K562 (cell line): ENCODE results near the gene ATAD5. TPM values are rescaled to one million over a fixed set of nuclear protein-coding genes. Genes with fewer than 3 reads are reported as not detected.

Experiments
- ARID4B ChIP-seq: sonication (generic); formaldehyde crosslinking; IDR thresholded peaks from 2 replicates; pipeline ENCODE4 v1.8.0; 2022; ENCODE audit warnings: mild to moderate bottlenecking, missing genetic modification reagents
- CCAR2 ChIP-seq: fragments of 200-400 bp; formaldehyde crosslinking; IDR thresholded peaks from 2 replicates; pipeline ENCODE4 v1.6.1; 2017; ENCODE audit warnings: mild to moderate bottlenecking, low read depth, low read length
- E2F8 ChIP-seq: fragments of 450-650 bp; IDR thresholded peaks from 2 replicates; pipeline ENCODE4 v1.7.1; 2018; ENCODE audit warnings: mild to moderate bottlenecking, low read depth; ENCODE audit not compliant: partially characterized antibody
- EP300 ChIP-seq: IDR thresholded peaks from 2 replicates; pipeline ENCODE4 v1.6.1; 2012; ENCODE audit warnings: low read length, improper control_type of control experiment
- KAT8 ChIP-seq: fragments of 450-650 bp; IDR thresholded peaks from 2 replicates; pipeline ENCODE4 v1.6.1; 2016; ENCODE audit warnings: low read depth, mild to moderate bottlenecking
- KLF16 ChIP-seq: IDR thresholded peaks from 2 replicates; pipeline ENCODE4 v1.6.1; 2016; ENCODE audit warnings: antibody characterized with exemption
- MECOM ChIP-seq: fragments of 250-450 bp; sonication (Bioruptor Pico); IDR thresholded peaks from 2 replicates; pipeline ENCODE4 v1.8.0; 2022; ENCODE audit warnings: inconsistent platforms
- MNT ChIP-seq, 2 experiments: fragments of 450-650 bp; conservative IDR thresholded peaks; 2 replicates each; pipeline ENCODE4 v1.6.1; 2017; ENCODE audit warnings: mild to moderate bottlenecking in 2 of 2, moderate library complexity in 2 of 2
- NFIX ChIP-seq: fragments of 250-450 bp; sonication (Bioruptor Pico); IDR thresholded peaks from 2 replicates; pipeline ENCODE4 v1.4.0; 2020; ENCODE audit warnings: low read depth, mild to moderate bottlenecking, moderate library complexity
- NUFIP1 ChIP-seq: fragments of 450-650 bp; IDR thresholded peaks from 2 replicates; pipeline ENCODE4 v1.6.1; 2018; ENCODE audit not compliant: partially characterized antibody
- SLC30A9 ChIP-seq: fragments of 250-450 bp; sonication (Bioruptor Pico); IDR thresholded peaks from 2 replicates; pipeline ENCODE4 v1.8.0; 2022; ENCODE audit warnings: mild to moderate bottlenecking, moderate library complexity
- ZNF134 ChIP-seq: fragments of 250-450 bp; sonication (Bioruptor Pico); conservative IDR thresholded peaks from 2 replicates; pipeline ENCODE4 v1.4.0; 2020
- ZNF324 ChIP-seq: fragments of 250-450 bp; sonication (Bioruptor Pico); IDR thresholded peaks from 2 replicates; pipeline ENCODE4 v1.4.0; 2020; ENCODE audit warnings: mild to moderate bottlenecking
- ZNF586 ChIP-seq: fragments of 450-650 bp; formaldehyde crosslinking; conservative IDR thresholded peaks from 2 replicates; pipeline ENCODE4 v1.4.0; 2020; ENCODE audit warnings: mild to moderate bottlenecking, moderate library complexity
- ZNF655 ChIP-seq: fragments of 250-450 bp; sonication (Bioruptor Pico); IDR thresholded peaks from 2 replicates; pipeline ENCODE4 v1.5.0; 2021
- ZSCAN32 ChIP-seq: fragments of 450-650 bp; formaldehyde crosslinking; IDR thresholded peaks from 2 replicates; pipeline ENCODE4 v1.4.0; 2020; ENCODE audit warnings: mild to moderate bottlenecking, moderate library complexity
- polyA plus RNA-seq, 8 experiments: library from polyadenylated mRNA; depleted of rRNA in 4 of 8; stranded (reverse) in 5 of 8; unstranded in 3 of 8; fragments of >200 nt; fragmentation: Nextera tagmentation in 2 of 8; fragmentation: Illumina TruSeq in 1 of 8; extraction: Ambion mirVana in 2 of 8; extraction: Trizol in 1 of 8; gene quantifications; 2 replicates each; pipeline versions ENCODE4 v1.2.1 to v1.2.3, GENCODE V29; 2011 to 2014; ENCODE audit warnings: inconsistent platforms in 1 of 8, missing spikeins in 1 of 8
- total RNA-seq, 7 experiments: library from RNA; depleted of rRNA in 6 of 7; stranded (reverse); fragments of >200 nt in 6 of 7; fragmentation: Illumina TruSeq in 2 of 7; extraction: Trizol in 2 of 7; gene quantifications; 2 replicates each; pipeline versions ENCODE4 v1.2.1 to v1.2.3, GENCODE V29; 2011 to 2021; ENCODE audit warnings: low replicate concordance in 1 of 7

The ATAD5 gene
- total and polyA plus RNA-seq, 9 of the 15 experiments (the other 6 are each of a cell fraction or from before 2014, with no cell fraction given): 4.6 to 25.6 (median 19.5) TPM

GRCh38 chr17:30831663-30832437 lies at the start of gene ATAD5 (continued):
- no peak for TF ChIP-seq CCAR2
- TF ChIP-seq SLC30A9 (CRISPR knock-in tag): no peak
- no peak for TF ChIP-seq NFIX (CRISPR knock-in tag)
- no peak for TF ChIP-seq ZSCAN32 (CRISPR knock-in tag)
- no peak for TF ChIP-seq NUFIP1
- no peak for TF ChIP-seq KAT8
- TF ChIP-seq ZNF324 (CRISPR knock-in tag): no peak
- peak; percentile 77 for TF ChIP-seq KLF16
- TF ChIP-seq E2F8: peak; percentile 83
- TF ChIP-seq EP300: peak; percentile 59
- 0 out of 2 replicates have a peak, but pooled peaks have one; percentile 8 for TF ChIP-seq MECOM (CRISPR knock-in tag)
- no peak for TF ChIP-seq ZNF655 (CRISPR knock-in tag)
- peak; percentile 80; the same call in 1 of the 2 replicates for TF ChIP-seq ARID4B (CRISPR knock-in tag)
- TF ChIP-seq ZNF134 (CRISPR knock-in tag): no peak
- no peak for TF ChIP-seq ZNF586 (CRISPR knock-in tag)
- peak; percentile 36 to 60; a peak in 2 of 4 replicates for TF ChIP-seq MNT (conservative IDR thresholded peaks at IDR 0.05)
